Measurements from ENCODE around the gene LRP5.

LRP5 gene

GRCh38 chr11:68379206-68379605, 66.8 kb downstream of the LRP5 start:
- no peak for TF ChIP-seq ZNF274 (IDR thresholded peaks at IDR 0.05; ENCODE audit: low read depth, low read length)
- H3K4me3 ChIP-seq (ENCODE audit: low read length): no peak overlapping the region

GRCh38 chr11:68380786-68381622, 68.6 kb downstream of the LRP5 start:
- no peak for TF ChIP-seq ZNF274 (IDR thresholded peaks at IDR 0.05; ENCODE audit: low read depth, low read length)
- H3K4me3 ChIP-seq (ENCODE audit: low read length): no peak overlapping the region

GRCh38 chr11:68381716-68382115, 69.3 kb downstream of the LRP5 start:
- no peak overlapping the region for H3K4me3 ChIP-seq (ENCODE audit: low read length)
- TF ChIP-seq ZNF274 (IDR thresholded peaks at IDR 0.05; ENCODE audit: low read depth, low read length): no peak

- TF ChIP-seq ZNF274 (IDR thresholded peaks at IDR 0.05; ENCODE audit: low read depth, low read length): no peak
Observed at GRCh38 chr11:68382358-68382998, 70.1 kb downstream of the LRP5 start.

GRCh38 chr11:68383976-68384501, 71.6 kb downstream of the LRP5 start:
- no peak overlapping the region for H3K4me3 ChIP-seq (ENCODE audit: low read length)
- no peak for TF ChIP-seq ZNF274 (IDR thresholded peaks at IDR 0.05; ENCODE audit: low read depth, low read length)

More at GRCh38 chr11:68382358-68382998, 70.1 kb downstream of the LRP5 start:
- H3K4me3 ChIP-seq (ENCODE audit: low read length): no peak overlapping the region

- no peak overlapping the region for H3K4me3 ChIP-seq (ENCODE audit: low read length)
- no peak for TF ChIP-seq ZNF274 (IDR thresholded peaks at IDR 0.05; ENCODE audit: low read depth, low read length)
Observed at GRCh38 chr11:68384530-68385081, 72.2 kb downstream of the LRP5 start.

GRCh38 chr11:68385128-68385527, 72.7 kb downstream of the LRP5 start:
- TF ChIP-seq ZNF274 (IDR thresholded peaks at IDR 0.05; ENCODE audit: low read depth, low read length): no peak
- H3K4me3 ChIP-seq (ENCODE audit: low read length): no peak overlapping the region

- no peak overlapping the region for H3K4me3 ChIP-seq (ENCODE audit: low read length)
- no peak for TF ChIP-seq ZNF274 (IDR thresholded peaks at IDR 0.05; ENCODE audit: low read depth, low read length)
Observed at GRCh38 chr11:68386331-68386978, 74.1 kb downstream of the LRP5 start.

- TF ChIP-seq ZNF274 (IDR thresholded peaks at IDR 0.05; ENCODE audit: low read depth, low read length): no peak
- no peak overlapping the region for H3K4me3 ChIP-seq (ENCODE audit: low read length)
Observed at GRCh38 chr11:68387840-68388239, 75.4 kb downstream of the LRP5 start.

GRCh38 chr11:68388595-68389198, 76.3 kb downstream of the LRP5 start:
- no peak overlapping the region for H3K4me3 ChIP-seq (ENCODE audit: low read length)
- no peak for TF ChIP-seq ZNF274 (IDR thresholded peaks at IDR 0.05; ENCODE audit: low read depth, low read length)

- TF ChIP-seq ZNF274 (IDR thresholded peaks at IDR 0.05; ENCODE audit: low read depth, low read length): no peak
- no peak overlapping the region for H3K4me3 ChIP-seq (ENCODE audit: low read length)
Observed at GRCh38 chr11:68390315-68390714, 77.9 kb downstream of the LRP5 start.

GRCh38 chr11:68392822-68393221, 80.4 kb downstream of the LRP5 start:
- no peak overlapping the region for H3K4me3 ChIP-seq (ENCODE audit: low read length)
- TF ChIP-seq ZNF274 (IDR thresholded peaks at IDR 0.05; ENCODE audit: low read depth, low read length): no peak

GRCh38 chr11:68396516-68396915, 84.1 kb downstream of the LRP5 start:
- TF ChIP-seq ZNF274 (IDR thresholded peaks at IDR 0.05; ENCODE audit: low read depth, low read length): no peak
- H3K4me3 ChIP-seq (ENCODE audit: low read length): no peak overlapping the region

GRCh38 chr11:68397256-68397655, 84.9 kb downstream of the LRP5 start:
- no peak for TF ChIP-seq ZNF274 (IDR thresholded peaks at IDR 0.05; ENCODE audit: low read depth, low read length)
- no peak overlapping the region for H3K4me3 ChIP-seq (ENCODE audit: low read length)
